Adrenal gland (tissue), 5 donors: ENCODE data around the gene FGF21.

ENCODE experiments used
- POLR2A ChIP-seq, 2 donors: fragments of 450-650 bp; IDR thresholded peaks; one replicate each; pipeline ENCODE4 v1.6.1; 2017; ENCODE audit warnings: antibody characterized with exemption in 2 of 2, mild to moderate bottlenecking in 2 of 2, moderate library complexity in 1 of 2
- TF ChIP-seq, protein P1 (sequence below), 6 experiments: fragments of 450-650 bp in 4 of 6; fragments of 200-600 bp in 2 of 6; sonication (generic) in 1 of 6; IDR thresholded peaks; 1 replicate in 5 of 6; 2 replicates in 1 of 6; pipeline versions ENCODE4 v1.5.1 to v1.8.0; 2016 to 2021; ENCODE audit warnings: antibody characterized with exemption in 6 of 6, mild to moderate bottlenecking in 2 of 6, moderate library complexity in 1 of 6
- donor health status: DM: no; HTN: no; CAD: no.

DNA sequence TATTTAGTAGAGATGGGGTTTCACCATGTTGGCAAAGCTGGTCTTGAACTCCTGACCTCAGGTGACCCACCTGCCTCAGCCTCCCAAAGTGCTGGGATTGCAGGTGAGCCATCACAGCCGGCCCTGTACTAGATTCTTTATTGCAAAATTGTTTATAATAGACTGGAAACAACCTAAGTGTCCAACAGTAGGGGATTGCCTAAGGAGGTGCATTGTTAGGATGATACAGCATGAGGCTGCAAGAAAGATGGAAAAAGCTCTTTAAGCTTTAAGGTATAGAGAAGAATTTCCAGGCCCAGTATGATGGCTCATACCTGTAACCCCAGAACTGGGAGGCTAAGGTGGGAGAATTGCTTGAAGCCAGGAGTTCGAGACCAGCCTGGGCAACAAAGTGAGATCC, 47.3 kb downstream of the FGF21 start:
- TF ChIP-seq, protein P1, sequence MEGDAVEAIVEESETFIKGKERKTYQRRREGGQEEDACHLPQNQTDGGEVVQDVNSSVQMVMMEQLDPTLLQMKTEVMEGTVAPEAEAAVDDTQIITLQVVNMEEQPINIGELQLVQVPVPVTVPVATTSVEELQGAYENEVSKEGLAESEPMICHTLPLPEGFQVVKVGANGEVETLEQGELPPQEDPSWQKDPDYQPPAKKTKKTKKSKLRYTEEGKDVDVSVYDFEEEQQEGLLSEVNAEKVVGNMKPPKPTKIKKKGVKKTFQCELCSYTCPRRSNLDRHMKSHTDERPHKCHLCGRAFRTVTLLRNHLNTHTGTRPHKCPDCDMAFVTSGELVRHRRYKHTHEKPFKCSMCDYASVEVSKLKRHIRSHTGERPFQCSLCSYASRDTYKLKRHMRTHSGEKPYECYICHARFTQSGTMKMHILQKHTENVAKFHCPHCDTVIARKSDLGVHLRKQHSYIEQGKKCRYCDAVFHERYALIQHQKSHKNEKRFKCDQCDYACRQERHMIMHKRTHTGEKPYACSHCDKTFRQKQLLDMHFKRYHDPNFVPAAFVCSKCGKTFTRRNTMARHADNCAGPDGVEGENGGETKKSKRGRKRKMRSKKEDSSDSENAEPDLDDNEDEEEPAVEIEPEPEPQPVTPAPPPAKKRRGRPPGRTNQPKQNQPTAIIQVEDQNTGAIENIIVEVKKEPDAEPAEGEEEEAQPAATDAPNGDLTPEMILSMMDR (IDR thresholded peaks at IDR 0.05) = no peak
- TF ChIP-seq POLR2A (IDR thresholded peaks at IDR 0.05) = no peak
